Stimulated activated CD8-positive, alpha-beta memory T cell treated with anti-CD3 and anti-CD28 coated beads, Interleukin-4, amount 100 ng/mL, for 24 hours (primary cell): Measurements from ENCODE around the gene HDAC4.

Experiments used
- DNase-seq: peaks from one replicate; pipeline ENCODE4 v3.0.0-alpha.2; 2020; ENCODE audit warnings: low read depth

HDAC4 gene

DNA sequence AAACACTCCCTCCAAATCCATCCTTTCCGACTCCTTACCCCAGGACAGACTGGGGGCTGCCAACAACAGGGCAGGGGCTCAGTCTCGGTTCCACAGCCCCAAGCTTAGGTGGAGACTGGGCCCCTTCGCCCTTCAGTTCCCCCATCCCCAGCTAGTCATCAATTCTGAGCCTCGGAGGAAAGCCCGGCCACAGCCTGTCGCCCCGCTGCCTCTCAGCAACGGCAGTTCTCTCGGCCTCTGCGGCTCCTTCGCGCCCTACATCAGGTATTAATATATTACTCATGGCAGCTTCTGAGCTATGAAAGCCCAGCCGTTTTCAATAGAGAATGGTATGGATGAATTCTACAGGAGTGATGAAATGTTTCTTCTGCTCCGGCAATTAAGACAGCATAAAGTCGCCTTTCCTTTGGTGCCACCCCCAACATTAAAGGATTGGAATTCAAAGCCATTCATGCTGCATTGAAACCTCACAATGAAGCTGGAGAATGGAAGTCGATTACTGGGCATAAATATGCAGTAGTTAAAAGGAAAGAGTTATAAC, 2.8 kb downstream of the HDAC4 start:
- DNase-seq, result no peak

DNA sequence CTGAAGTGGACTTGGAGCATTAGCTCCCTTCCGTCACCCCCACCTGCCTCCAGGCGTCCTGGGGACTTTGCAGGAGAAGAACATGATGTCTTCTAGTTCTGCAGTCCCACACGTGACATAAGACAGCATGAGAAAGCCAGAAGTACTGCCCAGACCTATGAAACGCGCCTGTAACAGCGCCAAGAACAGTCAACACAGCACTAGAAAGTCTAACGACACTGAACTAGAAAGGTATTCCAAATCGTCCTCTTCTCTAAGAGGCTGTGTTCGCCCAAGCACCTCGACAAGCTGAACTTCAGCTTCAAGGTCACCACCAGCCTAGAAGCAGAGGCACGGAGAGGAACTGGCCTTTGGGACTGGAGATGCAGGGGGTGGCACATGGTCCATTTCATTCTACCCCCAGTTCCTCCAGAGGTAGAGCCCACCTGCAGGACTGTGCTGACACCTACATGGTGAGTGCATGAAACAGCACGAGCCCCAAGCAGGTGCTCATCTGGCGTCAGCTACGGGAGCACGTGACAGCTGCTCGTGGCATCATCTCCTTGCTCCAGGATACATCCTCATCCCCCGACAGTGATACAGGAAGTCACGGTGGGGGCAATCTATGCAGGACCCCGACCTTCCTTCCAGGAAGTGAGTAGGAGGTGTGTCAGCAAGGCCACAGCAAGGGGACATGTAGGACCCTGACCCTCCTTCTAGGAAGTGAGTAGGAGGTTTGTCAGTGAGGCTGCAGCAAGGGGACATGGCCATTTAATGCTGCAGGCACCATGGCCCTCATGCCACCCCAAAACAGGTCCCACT, 3.7 kb downstream of the HDAC4 start:
- no peak for DNase-seq

DNA sequence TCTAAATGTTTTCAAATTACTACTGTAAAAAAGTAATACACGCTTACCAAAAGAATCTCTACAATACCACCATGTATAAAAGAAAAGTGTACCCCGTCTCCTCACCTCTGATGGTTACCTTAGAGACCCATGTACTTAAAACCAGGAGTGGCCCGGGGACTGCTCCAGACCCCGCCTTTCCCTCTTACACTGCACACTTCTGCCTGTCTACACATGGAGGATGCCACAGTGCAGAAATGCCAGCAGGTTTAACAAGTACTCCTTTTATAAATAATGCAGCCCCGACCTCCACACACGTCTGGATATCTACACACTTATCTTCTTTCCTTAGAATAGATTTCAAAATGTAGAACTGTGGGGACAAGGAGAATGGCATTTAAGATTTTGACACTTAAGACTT, 5.3 kb downstream of the HDAC4 start:
- no peak for DNase-seq

DNA sequence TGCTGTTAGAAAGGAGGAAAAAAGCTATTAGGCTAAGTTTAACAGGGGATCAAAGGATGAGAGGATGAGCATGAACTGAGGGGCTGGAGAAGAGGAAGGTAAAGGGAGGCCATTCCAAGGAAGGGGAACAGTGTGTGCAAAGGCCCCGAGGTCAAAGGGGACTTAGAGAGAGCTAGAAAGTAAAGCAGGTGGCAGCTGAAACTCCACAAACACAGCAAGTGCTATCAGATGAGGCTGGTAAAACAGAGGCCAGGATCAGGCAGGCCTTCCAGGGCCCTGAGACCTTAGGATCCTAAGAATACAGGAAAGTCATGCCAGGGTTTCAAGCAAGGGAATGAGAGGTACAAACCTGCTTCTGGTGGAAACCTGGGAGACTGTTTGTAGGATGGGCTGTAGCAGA, 5.8 kb downstream of the HDAC4 start:
- no peak for DNase-seq

DNA sequence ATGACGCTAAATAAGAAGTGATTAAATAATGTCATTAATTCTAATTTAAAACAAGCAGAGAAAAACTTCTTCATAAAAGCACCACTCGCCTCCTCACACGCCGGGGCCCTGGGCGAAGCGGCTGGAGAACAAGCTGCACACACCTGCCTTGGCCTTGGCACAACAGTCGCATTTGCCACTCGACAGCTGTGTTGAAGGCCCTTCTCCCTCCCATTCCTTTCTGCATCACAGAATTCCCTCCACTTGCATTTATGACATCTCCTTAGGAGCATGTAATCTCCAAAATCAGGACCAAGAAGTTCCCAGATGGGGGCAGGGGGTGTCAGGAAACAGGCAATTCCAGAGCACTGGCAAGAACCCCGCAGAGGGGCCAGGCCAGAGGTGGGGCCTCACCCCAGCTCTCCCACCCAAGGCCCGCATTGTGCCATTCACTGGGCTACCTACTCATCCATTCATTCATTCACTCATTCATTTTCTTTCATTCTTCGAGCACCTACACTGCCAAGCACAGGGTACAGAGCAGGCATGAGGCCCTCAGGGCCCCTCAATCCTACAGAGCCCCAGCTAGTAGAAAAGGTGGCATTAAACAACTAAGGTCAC, 6.4 kb downstream of the HDAC4 start:
- DNase-seq, result no peak

DNA sequence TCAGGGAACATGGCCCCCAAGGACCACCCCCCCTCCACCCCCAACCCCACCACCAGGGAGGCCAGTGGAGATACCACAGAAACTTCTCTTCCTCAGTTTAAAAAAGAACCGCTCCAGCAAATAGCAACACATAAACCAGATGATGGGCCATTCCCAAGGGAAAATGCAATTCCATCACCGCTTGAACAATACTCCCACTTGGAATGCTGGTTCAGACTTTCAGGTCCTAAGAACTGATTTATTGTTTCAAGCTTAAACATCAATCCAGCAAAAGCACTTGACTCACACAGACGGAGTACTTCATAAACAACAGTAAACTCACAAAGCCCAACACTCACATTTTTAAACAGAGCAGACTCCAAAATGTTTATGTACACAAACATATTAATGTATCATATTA, 6.9 kb downstream of the HDAC4 start:
- DNase-seq, result no peak

DNA sequence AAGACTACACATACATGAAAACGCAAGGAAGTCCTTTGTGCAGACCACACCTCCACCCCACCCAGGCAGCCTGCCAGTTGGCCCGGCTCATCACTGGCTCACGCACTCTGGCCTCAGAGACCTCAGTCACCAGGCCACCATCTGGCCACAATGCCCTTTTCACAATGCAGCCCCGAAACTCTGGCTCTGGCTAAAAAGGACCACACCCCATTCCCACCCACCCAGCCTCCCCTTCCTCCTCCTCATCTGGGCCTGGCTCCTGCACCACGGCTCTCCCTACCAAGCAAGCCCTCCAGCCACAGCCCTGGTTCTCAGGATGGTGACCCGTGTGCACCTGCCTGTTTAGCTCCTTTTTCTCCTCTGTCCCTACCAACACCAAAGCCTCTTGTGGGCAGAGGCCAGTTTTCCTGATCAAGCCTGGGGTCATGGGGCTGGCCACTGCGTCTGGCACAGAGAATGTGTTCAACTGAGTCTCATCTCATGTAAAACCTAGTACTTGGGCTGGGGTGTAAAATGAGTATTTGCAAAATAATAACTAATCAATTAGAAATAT, 7.4 kb downstream of the HDAC4 start:
- DNase-seq, result no peak

DNA sequence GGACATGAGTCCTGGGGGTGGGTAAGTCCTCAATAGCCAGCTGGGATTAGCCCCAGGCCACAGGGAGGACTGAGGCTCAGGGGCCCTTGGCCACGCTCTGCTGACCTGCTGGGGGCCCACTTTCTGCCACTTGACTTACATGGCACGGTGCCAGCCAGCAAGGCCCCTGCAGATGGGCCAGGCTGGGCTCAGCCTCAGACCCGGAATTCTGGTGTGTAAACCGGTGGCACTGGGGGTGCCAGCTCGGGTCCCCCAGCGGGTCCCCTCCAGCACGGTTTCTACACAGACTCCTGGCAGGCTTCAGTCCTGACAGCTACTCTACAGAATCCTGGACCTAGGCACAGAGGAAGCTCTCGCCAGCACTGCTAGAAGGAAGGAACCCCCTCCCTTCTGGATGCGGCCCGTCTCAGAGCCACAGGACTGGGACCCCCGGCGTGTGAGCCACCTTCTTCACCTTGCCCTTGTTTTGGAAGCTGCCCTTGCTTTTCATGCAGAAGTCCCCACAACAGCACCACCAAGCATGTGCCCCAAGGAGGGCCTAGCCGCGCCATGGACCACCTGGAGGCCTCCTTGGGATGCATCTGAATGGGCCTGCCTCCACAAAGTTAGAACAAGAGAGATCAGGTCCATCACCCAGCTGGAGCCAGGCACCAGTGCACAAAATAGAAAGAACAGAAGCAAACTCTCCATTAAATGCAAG, 8.0 kb downstream of the HDAC4 start:
- no peak for DNase-seq

DNA sequence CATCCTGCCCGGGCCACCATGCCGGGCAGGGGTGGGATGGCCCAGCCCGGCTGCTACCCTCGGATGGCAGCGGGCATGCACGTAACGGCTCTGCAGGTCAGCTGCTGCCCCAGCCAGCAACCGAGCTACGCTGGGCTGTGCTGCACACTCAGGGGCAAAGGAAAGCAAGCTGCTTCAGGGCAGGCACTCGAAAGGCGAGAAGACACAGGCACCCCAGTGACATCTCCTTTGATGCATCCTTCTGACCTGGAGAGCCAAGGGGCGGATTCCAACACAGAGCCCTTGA, 8.8 kb downstream of the HDAC4 start:
- DNase-seq, result no peak

DNA sequence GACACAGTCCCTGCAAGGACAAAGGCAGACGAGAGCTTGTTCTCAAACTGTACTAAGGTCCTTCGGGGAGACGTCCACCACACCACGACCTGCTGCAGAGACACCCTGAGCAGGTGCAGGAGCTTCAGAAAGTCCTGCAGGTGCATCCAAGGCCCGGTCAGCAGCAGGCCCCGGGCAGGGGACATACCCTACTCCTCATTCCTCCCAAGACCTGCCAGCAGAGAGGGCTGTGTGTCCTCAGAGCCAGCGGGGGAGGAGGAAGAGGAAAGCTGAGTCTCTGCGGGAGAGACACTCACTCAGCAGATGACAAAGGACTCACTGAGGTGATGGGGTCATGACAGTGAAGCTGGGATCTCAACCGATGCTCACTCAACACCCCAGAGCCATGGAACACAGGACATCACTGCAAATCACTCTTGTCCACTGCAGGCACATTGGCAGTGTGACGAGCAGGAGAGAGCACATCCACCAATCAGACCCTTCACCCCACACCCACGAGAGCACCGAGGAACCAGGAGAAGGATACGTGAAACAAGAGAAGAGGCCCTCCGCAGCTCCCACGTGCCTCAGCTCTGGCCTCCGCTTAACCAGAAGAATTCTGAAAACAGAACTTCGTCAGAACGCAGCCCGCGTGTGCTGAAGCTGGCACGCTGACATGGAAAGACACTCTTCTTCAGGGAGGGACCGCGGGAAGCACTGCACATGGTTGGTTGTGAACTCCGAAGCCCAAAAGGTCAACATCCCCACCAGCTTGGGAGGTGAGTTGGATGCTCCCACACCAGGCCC, 9.3 kb downstream of the HDAC4 start:
- no peak for DNase-seq

DNA sequence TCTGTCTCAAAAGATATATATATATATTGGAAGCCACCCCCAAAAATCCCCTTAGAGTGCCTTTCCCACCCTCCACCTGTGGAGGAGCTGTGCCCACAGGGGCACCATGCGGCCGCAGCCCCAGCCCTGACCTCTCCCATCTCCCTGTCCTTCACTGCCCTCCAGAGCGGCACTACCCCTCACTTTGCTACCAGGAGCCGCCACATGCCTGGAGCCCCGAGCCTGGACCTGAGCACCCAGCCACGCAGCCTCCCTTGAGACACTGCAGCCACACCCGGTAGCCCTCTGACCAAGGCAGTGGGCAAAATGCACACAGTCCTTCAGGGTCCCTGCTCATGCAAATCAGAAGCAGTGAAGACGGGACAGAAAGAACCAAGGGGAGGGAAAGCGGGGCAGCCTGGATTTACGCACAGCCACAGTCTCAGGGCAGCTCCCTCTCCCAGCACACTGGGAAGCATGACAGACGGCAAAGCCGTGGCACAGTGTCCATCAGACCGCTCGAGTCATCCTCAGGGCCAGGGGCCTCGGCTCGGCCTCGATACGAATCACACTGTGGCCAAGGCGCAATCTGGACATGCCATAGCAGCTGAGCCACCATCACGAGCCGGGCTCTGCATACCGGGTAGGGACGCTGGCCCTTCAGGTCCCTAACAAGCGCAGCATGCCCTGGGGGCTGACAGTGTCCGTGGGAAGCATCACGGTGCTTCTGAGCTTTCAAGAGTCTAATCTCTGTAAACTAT, 10.1 kb downstream of the HDAC4 start:
- no peak for DNase-seq

DNA sequence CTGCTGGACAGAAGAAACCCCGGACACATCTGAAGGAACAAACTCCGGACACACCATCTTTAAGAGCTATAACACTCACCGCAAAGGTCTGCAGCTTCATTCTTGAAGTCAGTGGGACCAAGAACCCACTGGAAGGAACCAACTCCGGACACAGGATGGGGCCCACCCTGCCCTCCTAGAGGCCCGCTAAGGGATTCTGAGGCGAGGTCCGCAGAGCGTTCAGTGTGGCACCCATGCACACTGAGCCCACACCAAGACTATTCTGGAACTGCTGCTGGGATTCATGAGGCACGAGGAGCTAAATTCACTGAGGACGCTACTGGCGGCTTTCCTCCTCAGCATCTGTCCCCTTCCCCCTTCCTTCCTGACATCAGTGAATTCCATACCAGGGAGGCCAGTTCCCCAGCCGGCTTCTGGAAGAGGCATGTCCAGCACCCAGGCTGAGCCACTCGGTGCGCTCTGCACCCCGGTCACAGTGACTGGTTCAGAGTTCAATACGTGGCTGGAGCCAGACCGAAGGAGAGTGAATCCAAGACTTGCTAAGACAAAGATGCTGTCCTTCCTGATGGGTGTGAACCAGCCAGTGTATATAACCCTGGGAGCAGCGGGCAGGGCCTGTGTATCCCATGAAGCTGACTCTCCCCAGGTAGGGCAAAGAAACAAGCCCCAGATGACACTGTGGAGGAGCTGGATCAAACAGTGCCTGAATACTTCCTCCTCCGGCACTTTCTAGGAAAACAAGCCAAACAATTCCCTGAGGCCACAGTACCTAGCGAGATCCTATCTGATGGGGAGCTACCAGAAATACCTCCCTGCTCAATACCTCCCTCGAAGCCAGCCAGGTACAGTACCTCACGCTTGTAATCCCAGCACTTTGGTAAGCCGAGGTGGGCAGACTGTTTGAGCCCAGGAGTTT, 11.1 kb downstream of the HDAC4 start:
- DNase-seq, result no peak

DNA sequence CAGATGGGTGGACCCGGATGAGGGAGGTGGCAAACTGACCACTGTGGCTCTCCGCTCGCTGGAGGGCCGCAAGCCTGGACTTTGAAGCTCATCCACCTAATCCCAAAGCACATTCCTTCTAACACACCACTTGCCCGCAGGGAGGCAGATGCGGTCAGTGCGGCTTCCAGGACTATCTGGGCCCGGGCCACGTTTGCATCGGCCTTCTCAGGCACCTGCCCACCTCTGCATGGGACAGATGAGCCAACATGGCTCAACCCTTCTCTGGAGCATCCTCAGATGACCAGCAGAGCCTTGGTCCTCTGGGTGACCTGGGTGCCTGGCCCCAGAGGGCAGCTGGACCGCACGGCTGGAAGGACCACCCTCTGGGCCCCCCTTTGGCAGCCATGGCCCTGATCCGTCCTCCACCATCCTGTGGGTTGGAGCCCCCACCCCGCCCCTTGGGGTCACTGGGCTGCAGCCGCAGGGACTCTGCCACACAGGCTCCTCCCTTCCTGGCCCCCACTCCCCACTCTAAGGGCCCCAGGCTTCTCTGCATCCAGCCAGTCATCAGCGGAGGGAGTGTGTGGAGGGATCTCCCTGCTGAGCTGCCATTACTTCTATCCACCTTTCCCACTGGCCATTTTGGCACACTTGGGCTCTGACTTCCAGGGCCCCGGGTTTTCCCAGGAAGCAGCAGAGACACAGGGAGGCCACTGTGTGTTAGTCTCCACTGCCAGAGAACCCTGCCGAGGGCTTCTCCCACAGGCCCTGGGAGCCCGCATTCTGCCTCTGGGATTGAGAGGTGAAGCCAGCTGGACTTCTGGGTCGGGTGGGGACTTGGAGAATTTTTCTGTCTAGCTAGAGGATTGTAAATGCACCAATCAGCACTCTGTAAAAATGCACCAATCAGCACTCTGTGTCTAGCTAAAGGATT, 12.3 kb downstream of the HDAC4 start:
- DNase-seq, result no peak

DNA sequence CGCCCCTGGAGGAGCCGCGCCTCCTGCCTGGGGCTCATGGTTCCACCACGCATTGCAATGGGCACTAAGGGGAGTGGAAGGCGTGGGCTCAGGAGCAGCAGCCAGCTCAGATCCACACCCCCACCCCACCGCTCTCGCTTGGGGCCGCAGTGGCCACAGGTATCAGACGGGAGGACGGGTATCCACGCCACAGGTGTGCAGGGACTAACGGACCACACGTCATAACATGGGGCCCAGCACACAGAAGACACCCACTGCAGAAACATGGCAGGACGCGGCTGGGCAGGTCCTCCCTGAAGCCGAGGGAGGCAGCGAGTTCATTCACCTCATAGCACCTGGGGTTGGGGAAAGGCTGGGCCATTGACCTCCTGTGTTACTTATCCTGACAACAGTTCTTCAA, 13.0 kb downstream of the HDAC4 start:
- DNase-seq, result no peak

DNA sequence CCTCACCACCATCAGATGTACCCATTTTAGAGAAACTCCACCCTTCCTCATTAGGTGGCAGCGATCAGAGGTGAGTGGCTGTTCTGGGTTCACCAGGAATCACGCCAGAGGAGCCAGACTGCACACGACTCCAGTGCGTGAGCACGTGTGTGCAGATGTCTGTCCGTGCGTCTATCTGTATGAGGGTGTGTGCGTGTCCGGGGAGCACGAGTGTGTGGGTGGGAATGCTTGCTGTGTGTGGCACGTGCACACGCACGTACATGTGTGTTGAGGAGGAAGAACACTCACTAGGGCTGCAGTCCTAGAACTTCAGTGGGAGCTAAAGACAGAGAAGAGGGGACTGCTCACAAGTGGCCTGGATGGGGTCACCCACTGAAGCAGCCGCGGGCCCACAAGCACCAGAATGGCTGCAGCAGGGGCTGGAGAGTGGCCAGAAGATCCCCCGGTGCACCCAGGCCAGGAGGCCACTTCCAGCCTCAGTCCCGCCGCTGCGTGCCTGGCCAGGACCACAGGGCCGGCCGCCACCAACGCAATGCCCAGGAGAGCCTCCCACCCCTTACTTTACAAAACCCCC, 13.9 kb downstream of the HDAC4 start:
- no peak for DNase-seq

DNA sequence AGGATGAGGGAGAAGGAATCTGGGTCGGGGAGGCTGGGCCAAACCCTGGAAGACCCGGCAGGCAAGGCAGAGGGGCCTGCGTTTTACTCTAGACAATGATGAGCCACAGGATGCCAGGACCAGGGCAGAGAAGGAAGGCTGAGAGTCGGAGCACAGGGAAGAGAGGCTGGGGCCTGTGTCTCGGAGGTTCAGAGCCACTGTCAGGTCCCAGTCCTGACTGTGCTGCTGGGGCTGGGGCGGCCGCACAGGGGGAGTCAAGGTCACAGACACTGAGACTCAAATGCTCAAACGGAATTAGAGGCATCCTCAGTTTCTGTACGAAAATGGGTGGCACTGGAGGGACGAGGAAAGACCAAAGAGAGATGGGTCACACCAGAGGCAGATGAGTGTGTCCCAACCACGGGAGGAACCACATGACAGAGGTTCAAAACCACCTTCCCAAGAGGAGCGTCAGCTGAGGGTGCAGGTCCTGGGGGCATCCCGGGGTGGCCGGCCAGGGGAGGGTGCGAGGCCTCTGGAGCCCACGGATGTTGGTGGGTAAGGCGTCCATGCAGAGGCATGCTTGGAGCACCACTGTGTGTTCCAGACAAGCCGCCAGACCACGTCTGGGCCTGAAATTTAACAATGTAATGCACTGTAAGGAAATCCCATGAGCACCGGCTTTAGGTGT, 14.7 kb downstream of the HDAC4 start:
- DNase-seq, result no peak

DNA sequence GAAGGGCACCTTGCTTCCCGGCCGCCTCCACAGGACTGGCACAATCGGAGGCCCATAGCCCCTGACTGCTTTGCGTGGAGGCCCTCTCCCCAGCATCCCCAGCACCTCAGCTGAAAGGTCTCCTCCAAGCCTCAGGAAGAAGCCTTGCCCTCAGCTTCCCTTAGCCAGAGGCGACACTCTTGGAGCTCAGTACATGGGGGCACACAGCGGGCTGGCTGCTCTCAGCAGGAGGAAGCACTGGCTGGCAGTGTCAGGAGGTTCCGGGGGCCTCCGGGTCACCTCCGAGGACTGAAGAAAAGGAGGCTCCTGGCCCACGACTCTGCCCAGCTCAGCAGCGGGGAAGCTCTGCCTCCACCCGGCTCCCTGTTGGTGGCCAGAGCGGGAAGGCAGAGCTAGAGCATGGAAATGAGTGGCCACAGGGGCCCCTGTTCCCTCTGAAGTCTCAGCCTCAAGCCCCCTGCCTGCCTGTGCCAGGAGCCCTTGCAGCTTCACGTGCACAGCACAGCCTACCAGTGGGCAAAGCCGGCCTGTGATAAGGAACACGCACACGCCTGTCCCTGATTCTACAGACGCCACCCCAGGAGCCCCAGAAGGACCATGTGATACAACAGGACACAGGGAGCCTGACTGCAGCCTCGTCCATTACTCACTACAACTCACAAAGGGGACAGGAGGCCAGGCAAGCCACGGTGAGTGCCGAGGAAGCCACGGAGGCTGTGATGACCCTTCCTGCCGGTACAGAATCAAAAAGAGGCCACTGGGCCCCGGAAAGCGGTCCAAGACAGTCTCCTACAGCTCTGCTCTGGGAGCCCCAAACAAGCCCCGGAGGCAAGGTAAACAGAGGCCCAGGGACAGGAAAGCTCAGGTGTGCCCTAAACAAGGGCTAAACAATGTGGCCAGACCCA, 15.5 kb downstream of the HDAC4 start:
- no peak for DNase-seq
